NCI-H1930 (cell line): ENCODE data around the gene FRMD5.

Experiments used
- DNase-seq, 2 experiments: peaks; one replicate each; lab custom pipeline; 2025; lab: John Stamatoyannopoulos, UW

The FRMD5 gene

DNA sequence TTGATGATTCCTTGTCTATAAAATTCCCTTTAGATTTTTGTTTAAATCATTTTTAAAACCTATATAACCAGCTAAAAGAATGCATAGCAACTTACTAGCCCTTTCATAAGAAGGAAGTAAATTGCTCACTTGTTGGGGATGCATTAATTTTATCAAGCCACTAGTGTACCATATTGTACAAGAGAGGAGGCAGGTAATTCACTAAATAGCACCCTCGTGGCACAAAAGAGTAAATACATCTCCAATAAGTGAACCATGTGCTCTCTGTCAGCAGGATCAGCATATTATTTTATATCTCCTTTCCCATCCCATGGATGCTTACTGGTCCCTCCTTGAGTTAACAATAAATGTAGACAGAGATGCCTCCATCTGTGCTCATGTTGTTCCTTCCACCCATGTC, 34.3 kb downstream of the FRMD5 start:
- DNase-seq = no peak

DNA sequence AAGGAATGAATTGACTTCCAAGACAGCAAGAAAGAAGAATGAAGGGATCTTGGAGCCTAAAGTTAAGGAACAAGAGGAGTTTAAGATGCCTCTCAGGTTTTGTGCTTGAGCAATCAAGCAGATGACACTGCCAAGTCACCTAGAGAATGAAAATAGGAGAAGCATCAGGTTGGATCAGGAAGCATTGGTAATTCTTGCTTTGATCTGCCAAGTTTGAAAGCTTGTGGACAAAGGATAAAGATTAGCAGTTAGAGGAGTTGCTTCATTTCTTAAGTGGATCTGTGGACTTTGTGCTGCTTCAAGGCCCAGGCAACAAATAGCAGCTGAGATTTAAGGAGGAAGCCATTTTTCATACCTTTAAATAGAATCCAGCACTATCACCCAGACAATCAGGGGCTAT, 35.6 kb downstream of the FRMD5 start:
- no peak for DNase-seq

DNA sequence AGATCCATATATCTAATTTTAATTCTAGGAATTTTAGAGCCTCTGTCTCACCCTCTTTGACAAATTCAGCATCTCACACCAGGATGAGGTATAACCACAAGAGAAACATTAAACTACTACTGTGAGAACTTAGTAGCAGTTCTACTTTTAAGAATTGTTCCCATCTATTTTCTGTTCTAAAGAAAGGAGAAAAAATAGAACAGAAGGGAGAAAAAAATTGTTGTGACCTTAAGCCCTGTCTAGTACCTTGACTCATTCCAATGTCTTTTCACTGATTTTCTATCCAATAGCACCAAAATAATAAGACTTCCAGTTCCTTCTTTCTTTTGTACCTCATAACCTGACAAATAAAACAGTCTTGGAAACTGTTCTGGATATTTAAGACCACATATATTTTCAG, 37.0 kb downstream of the FRMD5 start:
- no peak for DNase-seq

DNA sequence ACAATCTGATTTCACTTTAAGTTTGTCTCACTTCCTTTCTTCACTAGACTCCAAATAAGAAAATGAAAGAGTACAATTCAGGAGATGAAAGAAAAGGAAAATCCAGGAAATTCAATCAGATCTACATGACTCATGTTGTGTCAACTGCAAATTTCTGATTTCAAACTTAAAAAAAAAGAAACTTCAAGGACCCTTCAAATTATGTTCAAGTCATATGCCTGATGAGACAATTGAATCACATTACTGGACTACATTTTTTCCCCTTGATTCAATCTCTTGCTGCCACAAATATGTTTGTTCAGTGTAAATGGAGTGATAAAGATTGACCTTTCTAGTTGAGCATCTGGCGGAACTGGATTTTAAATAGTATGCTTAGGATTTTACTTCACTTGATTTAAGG, 37.4 kb downstream of the FRMD5 start:
- no peak for DNase-seq

DNA sequence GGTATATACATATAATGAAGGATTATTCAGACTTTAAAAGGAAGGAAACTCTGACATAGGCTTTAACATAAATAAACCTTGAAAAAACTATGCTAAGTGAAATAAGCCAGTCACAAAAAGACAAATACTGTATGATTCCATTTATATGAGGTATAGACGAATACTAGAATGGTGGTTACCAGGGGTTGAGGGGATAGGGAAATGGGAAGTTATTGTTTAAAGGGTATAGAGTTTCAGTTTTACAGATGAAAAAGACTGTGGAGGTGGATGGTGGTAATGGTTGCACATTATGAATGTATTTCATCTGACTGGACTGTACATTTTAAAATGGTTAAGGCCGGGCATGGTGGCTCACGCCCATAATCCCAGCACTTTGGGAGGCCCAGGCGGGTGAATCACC, 41.7 kb downstream of the FRMD5 start:
- no peak for DNase-seq

DNA sequence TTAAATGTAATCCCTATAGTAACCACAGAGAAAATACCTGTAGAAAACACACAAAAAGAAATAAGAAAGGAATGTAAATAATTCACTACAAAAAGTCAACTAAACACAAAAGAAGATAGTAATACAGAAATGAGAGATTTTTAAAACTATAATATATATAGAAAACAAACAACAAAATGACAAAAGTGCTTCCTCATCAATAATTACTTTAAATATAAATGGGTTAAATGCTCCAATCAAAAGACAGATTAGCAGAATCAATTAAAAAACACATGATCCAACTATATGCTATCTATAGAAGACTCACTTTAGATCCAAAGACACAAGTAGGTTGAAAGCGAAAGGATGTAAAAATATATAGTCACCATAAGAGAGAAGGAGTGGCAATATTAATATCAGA, 45.8 kb downstream of the FRMD5 start:
- DNase-seq = no peak

DNA sequence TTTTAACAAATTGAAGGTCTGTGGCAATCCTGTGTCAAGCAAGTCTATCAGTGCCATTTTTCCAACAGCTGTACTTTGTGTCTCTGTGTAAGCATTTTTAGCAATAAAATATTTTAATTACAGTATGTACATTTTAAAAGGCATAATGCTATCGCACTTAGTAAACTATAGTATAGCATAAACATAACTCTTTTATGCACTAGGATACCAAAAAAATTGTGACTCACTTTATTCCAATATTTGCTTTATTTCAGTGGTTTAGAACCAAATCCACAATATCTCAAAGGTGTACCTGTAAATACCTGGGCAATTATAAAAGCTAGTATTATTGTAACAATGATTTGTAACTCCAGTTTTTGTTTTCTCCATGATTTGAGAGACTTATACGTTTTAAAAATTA, 46.5 kb downstream of the FRMD5 start:
- DNase-seq = no peak

DNA sequence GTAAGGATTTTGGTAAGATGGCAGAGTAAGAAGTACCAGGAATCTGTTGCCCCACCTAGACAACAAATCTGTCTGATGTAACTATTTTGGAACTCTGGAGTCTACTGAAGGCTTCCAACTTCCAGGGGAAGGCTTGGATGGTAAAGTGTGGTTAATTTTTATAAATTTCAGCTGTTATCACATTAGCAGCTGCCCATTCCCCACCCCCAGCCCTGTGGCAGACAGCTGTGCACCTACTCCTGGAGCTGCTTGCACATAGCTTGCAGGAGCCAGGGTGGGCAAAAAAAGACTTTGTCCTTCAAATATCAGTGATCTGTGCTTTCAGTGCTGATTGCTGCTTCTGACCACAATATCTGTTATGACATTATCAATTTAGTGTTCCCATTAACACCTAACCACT, 47.4 kb downstream of the FRMD5 start:
- no peak for DNase-seq

DNA sequence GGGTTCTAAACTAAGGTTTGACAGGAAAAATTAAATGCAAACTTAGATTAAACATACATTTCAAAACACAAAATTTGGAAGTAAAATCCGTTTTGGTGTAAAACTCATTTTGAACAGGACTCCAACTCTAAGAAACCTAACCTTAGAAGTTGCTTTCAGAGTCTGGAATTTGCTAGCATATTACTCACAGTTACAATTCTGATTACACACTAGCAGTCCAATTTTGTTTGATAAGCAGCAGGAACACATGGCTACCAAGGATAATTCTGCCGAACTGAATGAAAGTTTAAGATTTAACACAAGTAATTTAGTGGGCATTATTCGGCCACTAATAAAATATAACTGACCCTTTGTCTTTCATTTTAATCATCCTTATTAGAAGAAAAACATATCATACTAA, 49.6 kb downstream of the FRMD5 start:
- no peak for DNase-seq

DNA sequence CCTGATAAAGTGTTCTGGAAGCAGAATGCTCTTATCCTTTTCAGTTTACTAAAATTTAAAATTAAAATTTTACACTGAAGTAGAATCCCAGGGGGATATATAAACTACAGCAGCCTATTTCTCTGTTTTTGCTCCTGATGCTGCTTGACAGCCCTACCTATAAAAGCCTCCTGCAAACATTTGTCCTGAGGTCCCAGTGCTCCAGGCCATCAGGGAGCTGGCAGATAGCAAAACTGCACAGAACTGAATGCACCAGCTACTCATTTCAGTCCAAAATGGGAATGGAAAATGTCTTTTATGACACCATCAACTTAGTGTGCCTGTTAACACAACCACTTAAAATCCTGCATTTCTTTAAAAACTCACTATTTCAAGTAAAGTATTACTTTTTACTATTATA, 50.1 kb downstream of the FRMD5 start:
- no peak for DNase-seq

DNA sequence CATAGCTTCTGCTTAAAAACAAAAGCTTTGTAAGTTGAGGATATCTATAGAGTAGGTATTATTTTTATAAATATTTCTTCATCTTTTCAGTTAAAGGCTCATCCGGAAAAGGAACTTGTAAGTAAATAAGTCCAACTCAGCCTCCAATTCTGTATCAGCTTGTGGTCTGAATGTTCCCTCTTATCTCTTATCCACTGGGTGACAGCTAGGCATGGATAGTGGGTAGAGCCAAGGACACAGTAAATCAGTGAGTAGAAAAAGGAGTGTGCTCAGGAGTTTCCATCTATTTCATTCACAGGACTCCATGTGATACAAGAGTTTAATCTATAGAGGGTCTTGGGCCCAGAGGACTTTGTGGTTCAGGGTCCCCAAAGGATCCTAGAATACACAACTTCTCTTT, 50.9 kb downstream of the FRMD5 start:
- no peak for DNase-seq

DNA sequence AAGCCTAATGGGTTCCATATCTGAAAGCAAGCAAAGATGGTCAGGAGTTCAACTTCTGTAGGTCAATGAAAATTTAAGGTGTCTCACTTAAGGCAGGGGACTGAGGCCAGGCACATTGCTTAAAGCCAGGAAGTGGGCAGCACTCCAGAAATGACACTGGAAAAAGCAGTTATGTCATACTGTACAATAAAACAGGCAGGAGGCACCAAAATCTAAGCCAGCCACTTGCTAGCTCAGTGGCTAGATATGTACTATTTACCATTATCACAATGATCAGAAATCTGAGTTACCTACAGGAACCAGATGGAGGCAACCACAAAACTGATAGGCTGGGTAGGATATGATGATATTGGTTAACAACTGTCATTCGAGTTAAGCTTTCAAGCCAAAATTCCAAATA, 57.3 kb downstream of the FRMD5 start:
- no peak for DNase-seq

DNA sequence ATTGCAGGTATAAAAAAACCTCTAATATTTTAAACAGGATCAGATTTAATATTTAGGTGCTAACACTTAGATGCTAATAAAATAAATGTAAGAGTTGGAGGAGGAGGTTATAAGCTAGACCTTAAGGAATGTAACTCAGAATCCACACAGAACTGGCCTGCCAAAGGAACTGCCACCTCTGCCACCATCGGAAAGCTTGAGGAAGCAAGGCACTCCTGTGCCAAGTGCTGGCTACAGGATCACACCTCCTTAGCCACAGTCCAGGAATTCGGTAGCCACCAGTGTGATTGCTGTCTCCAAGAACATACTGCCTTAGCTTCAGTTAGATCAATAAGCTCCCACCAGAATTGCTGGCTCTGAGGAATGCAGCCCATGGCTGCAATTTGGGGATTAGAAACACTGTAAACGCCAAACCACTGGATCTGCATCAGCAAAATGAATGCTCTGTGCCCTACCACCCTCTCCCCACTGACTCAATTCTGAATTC, 58.0 kb downstream of the FRMD5 start:
- no peak for DNase-seq

DNA sequence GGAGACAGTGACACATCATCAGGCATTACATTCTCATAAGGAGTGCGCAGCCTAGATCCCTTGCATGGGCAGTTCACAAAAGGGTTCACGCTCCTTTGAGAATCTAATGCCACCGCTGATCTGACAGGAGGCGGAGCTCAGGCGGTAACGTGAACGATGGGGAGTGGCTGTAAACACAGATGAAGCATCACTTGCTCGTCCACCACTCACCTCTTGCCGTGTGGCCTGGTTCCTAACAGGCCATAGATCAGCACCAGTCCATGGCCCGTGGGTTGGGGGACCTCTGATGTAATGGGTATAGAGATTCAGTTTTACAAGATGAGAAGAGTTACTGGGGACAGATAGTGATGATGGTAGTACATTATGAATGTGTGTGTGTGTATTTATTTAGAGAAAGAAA, 63.0 kb downstream of the FRMD5 start:
- DNase-seq = no peak

DNA sequence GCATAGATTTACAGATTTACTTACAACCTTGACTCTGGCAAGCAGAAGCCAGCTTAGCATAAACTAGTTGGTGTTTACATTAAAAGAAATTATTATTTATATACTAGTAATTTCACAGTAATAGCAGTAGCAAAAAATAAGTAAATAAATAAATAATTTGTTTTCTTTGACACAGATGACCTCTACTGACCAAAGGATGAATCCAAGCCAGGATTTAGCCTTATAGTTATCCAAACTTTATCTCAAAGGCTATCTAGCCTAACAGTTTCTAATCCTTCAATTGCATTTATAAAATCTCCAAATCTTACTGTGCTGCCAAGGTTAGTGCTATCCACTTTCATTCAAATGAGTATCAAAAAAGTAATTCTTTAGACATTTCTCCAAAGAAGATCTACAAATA, 64.3 kb downstream of the FRMD5 start:
- DNase-seq = no peak

DNA sequence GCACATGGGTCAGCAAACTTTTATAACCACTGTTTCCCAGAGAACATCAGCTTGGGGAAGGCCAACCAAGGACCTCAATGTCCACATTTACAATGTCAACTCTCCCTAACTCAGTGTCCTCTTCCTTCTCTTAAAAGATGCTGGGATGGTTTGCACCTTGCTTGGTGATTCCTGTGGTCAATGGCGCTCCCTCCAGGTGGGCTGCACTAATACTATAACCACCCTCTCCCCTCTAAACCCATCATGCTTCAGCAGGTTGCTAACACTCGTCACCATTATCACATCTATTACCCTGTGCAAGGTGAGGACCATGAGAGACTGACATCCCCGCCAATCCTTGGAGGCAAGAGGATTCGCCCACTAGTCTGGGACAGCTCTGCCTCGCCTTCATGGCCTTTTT, 65.2 kb downstream of the FRMD5 start:
- no peak for DNase-seq

DNA sequence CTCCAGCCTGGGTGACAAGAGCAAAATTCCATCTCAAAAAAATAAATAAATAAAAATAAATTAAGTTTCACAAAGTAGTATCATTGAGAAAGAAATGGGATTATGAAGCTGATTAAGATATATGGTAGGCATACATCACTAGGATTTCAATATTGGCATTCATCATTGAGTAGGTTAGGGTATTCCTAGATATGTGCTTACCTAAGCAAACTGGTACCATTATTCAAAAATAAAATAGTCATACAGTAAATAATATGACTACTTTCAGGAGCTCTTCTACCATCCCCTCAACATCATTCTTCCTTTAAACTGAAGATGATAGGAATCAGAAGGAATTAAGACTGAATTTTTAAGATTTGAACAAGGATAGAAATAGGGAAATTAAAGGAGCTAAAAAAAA, 66.6 kb downstream of the FRMD5 start:
- no peak for DNase-seq

DNA sequence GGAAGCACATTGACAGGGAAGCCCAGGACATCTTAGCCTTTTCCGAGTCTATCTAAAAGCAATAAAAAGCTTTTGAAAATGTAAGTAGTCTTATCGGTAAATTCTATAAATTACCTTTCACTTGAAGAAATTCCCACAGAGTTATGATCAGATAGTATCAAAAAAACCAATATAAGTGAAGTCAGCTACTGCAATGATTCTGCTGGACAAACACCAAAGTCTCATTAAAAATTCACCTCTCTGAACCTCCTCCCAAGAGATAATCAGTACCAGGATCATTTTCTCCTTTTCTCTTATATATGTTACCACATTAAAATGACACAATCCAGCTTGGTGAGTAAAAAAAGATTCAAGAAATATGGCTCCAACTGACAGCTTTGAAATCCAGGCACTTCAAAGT, 69.2 kb downstream of the FRMD5 start:
- no peak for DNase-seq

DNA sequence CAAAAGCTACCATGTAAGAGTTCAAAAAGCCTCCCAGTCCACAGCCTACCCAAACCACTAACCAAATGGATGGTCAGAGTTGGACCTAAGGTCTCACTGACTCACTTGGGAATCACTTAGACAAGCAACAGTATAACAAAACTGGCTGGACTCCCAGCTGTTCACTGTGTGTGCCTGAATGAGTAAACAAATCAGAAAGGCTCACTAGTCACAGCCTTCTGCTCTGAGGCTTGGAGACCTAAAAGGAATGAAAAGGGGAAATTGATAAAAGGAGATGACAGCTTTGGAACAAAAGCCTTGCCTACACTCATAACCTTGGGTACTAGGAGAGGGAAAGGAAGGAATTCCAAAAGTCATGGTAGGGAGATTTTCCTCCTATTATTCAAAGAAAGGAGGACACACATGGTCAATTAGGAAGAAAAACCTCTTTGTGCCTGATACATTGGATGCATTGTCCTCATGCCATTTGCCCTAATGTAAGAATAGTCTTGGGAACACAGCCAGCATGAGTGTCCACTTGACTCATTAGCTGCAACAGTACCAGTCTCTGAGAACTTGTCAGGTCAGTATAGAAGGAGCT, 92.3 kb downstream of the FRMD5 start:
- peak; percentile 8 to 26 for DNase-seq

DNA sequence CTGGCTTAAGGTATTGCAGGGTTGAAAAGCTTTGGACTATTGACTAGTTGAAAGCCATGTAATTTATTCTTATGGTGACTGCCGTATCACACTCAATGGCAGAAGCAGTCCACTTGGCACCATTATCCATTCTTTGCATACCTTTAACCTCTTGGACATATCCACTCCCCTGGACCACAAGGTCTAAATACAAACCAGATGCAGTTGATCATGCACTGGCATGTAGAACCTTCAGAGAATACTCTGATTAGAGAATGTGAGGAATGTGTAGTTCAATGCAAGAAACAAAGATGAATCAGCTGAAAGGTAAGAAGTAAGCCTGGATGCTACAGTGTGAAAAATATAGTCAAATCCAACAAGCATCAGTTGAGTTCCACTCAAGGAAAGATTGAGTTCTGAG, 93.1 kb downstream of the FRMD5 start:
- no peak for DNase-seq

DNA sequence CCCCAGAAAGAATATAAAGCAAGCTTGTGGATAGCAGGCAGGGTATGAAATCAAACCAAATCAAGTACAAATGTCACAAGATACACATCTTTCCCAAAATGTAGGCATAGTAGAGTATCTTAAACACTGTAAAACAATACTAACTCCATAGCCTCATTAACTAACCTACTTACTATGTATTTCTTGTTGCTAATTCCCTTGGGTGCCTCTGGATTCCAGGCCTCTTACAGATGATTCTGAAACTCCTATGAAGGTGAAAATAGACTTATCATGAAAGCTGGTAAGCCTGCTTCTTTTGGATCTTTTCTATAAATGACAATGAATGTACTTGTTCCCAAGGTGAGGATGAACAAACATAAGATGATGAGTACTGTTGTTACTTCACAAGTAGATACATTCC, 93.8 kb downstream of the FRMD5 start:
- DNase-seq = no peak

DNA sequence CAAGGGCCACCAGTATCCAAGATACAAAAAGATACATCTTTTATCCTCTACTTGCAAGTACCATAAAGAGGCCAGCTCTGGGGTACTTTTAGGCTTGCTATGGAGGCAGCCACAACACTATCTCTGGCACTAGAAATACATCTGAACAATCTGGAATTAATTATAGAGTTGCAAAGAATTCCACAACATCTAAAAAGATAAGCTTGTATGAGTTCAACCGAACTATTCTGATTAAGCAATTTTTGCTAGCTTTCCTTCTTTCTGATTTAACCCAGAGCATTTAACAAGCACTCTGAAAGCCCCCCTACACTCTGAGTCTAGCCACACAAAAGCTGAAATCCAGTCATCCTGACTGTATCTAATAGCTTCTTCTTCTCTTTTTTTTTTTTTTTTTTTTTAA, 95.4 kb downstream of the FRMD5 start:
- no peak for DNase-seq

DNA sequence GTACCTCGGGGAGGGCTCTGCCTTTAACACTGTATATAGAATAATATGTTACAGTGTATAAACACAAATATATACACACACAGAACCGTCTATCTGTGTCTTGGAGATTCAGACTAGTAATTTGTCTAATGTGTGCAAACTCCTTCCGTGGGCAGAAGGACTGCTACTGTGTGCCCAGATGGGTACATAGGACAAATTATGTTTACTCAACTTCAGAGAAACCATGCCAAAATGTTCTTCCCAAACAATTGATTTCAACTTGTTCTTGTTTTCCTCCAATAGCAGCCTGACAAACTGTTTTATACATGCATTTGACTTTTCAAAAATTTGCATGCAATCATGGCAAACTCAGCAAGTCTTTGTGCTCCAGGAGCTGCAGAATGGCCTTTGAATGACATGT, 97.5 kb downstream of the FRMD5 start:
- no peak for DNase-seq

DNA sequence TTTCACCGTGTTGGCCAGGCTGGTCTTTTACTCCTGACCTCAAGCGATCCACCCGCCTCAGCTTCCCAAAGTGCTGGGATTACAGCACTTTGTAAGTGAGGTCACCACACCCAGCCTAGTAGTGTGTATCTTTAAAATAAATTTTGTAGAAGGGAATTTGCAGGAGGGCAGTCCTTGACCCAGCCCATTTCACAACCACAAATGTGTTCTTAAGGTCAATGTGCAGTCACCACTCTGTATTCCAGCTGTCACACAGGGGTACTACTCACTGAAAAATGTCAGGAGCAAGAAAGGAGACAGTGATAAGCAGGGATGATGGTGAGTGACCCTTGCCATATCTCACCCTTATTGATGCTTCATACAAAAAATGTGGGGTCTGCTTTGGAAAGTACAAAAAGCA, 98.5 kb downstream of the FRMD5 start:
- no peak for DNase-seq

DNA sequence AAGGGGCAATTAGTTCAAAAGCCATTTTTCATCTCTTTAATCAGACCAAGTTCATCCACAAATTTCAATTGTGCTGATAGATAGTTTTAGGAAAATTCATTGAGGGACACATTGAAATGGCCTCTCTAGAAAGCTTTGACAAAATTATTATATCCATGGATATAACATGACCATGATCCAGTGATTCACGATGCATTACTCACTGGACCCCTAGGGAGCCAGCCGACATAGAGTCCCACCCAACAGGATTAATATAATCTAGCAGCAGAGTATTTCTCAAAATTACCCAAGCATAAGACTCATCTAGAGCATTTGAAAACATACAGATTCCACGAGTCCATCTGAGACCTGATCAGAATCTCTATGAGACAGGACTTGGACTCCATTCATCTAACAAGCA, 100.3 kb downstream of the FRMD5 start:
- no peak for DNase-seq
